GM21447 (cell line): ENCODE results near the gene FAM114A1.
"Not testable (repeated sequence)": the region's sequence is repeated elsewhere in the genome, so short reads cannot be mapped to it uniquely, and the experiment has no call there.

Source experiments
- ATAC-seq: cut with Tn5 transposase; IDR thresholded peaks from one replicate; pipeline ENCODE4 v1.9.1; 2021; ENCODE audit not compliant: unreplicated experiment

The FAM114A1 gene

GRCh38 chr4:38964942-38965775, 97.6 kb downstream of the FAM114A1 start:
- no peak for ATAC-seq

GRCh38 chr4:38965866-38966265, 98.3 kb downstream of the FAM114A1 start:
- no peak for ATAC-seq

GRCh38 chr4:38967260-38968095, 99.9 kb downstream of the FAM114A1 start:
- ATAC-seq = no peak

- ATAC-seq = no peak
Observed at GRCh38 chr4:38968668-38969067, 101.1 kb downstream of the FAM114A1 start.

- ATAC-seq = no peak
Observed at GRCh38 chr4:38976308-38976707, 108.7 kb downstream of the FAM114A1 start.

- no peak for ATAC-seq
Observed at GRCh38 chr4:38979081-38979480, 111.5 kb downstream of the FAM114A1 start.

GRCh38 chr4:38979511-38980230, 112.1 kb downstream of the FAM114A1 start:
- ATAC-seq = no peak

GRCh38 chr4:38980903-38981676, 113.5 kb downstream of the FAM114A1 start:
- ATAC-seq = no peak

GRCh38 chr4:38982361-38983095, 114.9 kb downstream of the FAM114A1 start:
- ATAC-seq = no peak

- ATAC-seq = no peak
Observed at GRCh38 chr4:38983291-38983690, 115.7 kb downstream of the FAM114A1 start.

- ATAC-seq = no peak
Observed at GRCh38 chr4:38983787-38984598, 116.4 kb downstream of the FAM114A1 start.

- ATAC-seq = no peak
Observed at GRCh38 chr4:38985410-38986100, 117.9 kb downstream of the FAM114A1 start.

- ATAC-seq = no peak
Observed at GRCh38 chr4:38987491-38987890, 119.9 kb downstream of the FAM114A1 start.

GRCh38 chr4:38988353-38988752, 120.7 kb downstream of the FAM114A1 start:
- ATAC-seq = not testable (repeated sequence)

GRCh38 chr4:38989487-38989886, 121.9 kb downstream of the FAM114A1 start:
- ATAC-seq = no peak

- no peak for ATAC-seq
Observed at GRCh38 chr4:38990241-38990640, 122.6 kb downstream of the FAM114A1 start.

GRCh38 chr4:38993683-38994082, 126.1 kb downstream of the FAM114A1 start:
- no peak for ATAC-seq

GRCh38 chr4:38994135-38994534, 126.5 kb downstream of the FAM114A1 start:
- ATAC-seq = no peak
